Sigmoid colon (tissue), 7 donors: Measurements from ENCODE around the gene KRT23. TPM values are rescaled to one million over a fixed set of nuclear protein-coding genes. Genes with fewer than 3 reads are reported as not detected.

Experiments used
- DNase-seq: peaks from one replicate; pipeline ENCODE4 v3.0.0-alpha.2; 2019
- H3K27ac ChIP-seq, 4 donors: fragments of 200-600 bp; sonication (generic); one replicate each; pipeline ENCODE4 v1.5.1; 2016 to 2019; ENCODE audit warnings: mild to moderate bottlenecking in 1 of 4
- H3K27me3 ChIP-seq, 3 donors: fragments of 200-600 bp; sonication (generic); one replicate each; pipeline ENCODE4 v1.5.1; 2019; ENCODE audit warnings: mild to moderate bottlenecking in 1 of 3
- H3K36me3 ChIP-seq, 4 donors: fragments of 200-600 bp; sonication (generic); one replicate each; pipeline ENCODE4 v1.5.1; 2016 to 2019
- H3K4me1 ChIP-seq, 4 donors: fragments of 200-600 bp; sonication (generic); one replicate each; pipeline ENCODE4 v1.5.1; 2017 to 2019
- H3K4me3 ChIP-seq, 4 donors: fragments of 200-600 bp; sonication (generic); one replicate each; pipeline ENCODE4 v1.5.1; 2017 to 2019; ENCODE audit warnings: mild to moderate bottlenecking in 2 of 4, moderate library complexity in 1 of 4
- H3K9me3 ChIP-seq, 4 donors: fragments of 200-600 bp in 3 of 4; sonication (generic) in 3 of 4; one replicate each; pipeline versions ENCODE4 v1.5.1 to v1.6.1; 2013 to 2019
- EP300 ChIP-seq, 4 donors: sonication (generic); formaldehyde crosslinking; IDR thresholded peaks; one replicate each; pipeline ENCODE4 v1.6.1; 2017; ENCODE audit warnings: antibody characterized with exemption in 4 of 4
- POLR2A ChIP-seq, 2 donors: fragments of 450-650 bp; IDR thresholded peaks; one replicate each; pipeline ENCODE4 v1.6.1; 2016; ENCODE audit warnings: antibody characterized with exemption in 2 of 2, mild to moderate bottlenecking in 2 of 2, moderate library complexity in 2 of 2
- POLR2AphosphoS5 ChIP-seq, 4 donors: sonication (generic); formaldehyde crosslinking; IDR thresholded peaks; one replicate each; pipeline ENCODE4 v1.6.1; 2017; ENCODE audit warnings: antibody characterized with exemption in 4 of 4
- WGBS, 2 donors: extraction: QIAGEN DNeasy Blood & Tissue Kit; methylation state at CpG; one replicate each; pipeline ENCODE4 v1.1.7; 2013; 5-methylcytosine and 5-hydroxymethylcytosine counted together
- intact Hi-C: fragments of 100-400 bp; cut with DNase I; formaldehyde crosslinking; loops from one replicate; pipeline ENCODE4 v1.15.1; 2023
- polyA plus RNA-seq, 3 donors: library from polyadenylated mRNA; stranded (reverse); fragments of 200-250 nt; gene quantifications; one replicate each; pipeline ENCODE4 v1.2.3, GENCODE V29; 2013
- total RNA-seq, 4 donors: library from RNA; depleted of rRNA; stranded (reverse); fragments of >200 nt; gene quantifications; one replicate each; pipeline ENCODE4 v1.1.0, GENCODE V29; 2016
- TF ChIP-seq, protein P1 (sequence below), 4 experiments: fragments of 450-650 bp in 3 of 4; fragments of 200-600 bp in 1 of 4; IDR thresholded peaks; one replicate each; pipeline ENCODE4 v1.5.1; 2016 to 2019; ENCODE audit warnings: antibody characterized with exemption in 4 of 4, mild to moderate bottlenecking in 3 of 4, moderate library complexity in 2 of 4
- donor health status: healthy with polysubstance abuse.
- donor health status: Bipolar disorder and iron deficiency.
- donor health status: healthy.

KRT23 gene
- total and polyA plus RNA-seq, 7 donors: 0.27 to 3.7 (median 0.48) TPM; not detected in 3

DNA sequence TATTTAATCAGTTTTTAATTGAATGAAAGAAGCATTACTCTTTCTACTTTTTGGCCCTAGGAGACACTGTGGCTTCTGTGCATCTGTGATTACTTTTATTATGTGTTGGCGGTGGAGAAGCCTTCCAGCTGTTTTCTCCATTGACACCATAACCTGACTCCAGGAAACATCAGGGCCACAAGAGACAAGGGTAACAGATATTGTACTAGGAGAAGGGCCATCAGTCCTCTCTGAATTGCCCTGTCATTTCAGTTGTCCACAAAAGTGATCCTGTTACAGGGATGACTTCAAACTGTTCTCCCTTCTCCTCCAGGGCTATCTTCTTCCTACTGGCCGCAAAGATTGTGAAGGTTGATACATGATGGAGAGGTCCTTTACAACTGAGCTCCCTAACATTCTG, 14.7 kb upstream of the KRT23 start:
- Histone ChIP-seq H3K4me3 (no peak overlapping the region), H3K9me3 (no peaks in the 10 kb centered on the region), H3K27me3 (peaks cover 0 to 21% (median 6%) of the 10 kb centered on the region in 3 donors), H3K4me1 (no peaks in the 10 kb centered on the region), H3K36me3 (no peaks in the 10 kb centered on the region), H3K27ac (no peak overlapping the region)
- no peak for DNase-seq
- WGBS, 2 donors: 91 to 97% methylated on average over 2 of the region's 2 CpGs
- no peak for TF ChIP-seq POLR2AphosphoS5 (IDR thresholded peaks at IDR 0.05)
- TF ChIP-seq, protein P1, sequence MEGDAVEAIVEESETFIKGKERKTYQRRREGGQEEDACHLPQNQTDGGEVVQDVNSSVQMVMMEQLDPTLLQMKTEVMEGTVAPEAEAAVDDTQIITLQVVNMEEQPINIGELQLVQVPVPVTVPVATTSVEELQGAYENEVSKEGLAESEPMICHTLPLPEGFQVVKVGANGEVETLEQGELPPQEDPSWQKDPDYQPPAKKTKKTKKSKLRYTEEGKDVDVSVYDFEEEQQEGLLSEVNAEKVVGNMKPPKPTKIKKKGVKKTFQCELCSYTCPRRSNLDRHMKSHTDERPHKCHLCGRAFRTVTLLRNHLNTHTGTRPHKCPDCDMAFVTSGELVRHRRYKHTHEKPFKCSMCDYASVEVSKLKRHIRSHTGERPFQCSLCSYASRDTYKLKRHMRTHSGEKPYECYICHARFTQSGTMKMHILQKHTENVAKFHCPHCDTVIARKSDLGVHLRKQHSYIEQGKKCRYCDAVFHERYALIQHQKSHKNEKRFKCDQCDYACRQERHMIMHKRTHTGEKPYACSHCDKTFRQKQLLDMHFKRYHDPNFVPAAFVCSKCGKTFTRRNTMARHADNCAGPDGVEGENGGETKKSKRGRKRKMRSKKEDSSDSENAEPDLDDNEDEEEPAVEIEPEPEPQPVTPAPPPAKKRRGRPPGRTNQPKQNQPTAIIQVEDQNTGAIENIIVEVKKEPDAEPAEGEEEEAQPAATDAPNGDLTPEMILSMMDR (IDR thresholded peaks at IDR 0.05): no peak
- no peak for TF ChIP-seq POLR2A (IDR thresholded peaks at IDR 0.05)
- TF ChIP-seq EP300 (IDR thresholded peaks at IDR 0.05): no peak
- intact Hi-C loops: no loop called here

- WGBS, 2 donors: 96 to 97% methylated on average over 2 of the region's 2 CpGs
- TF ChIP-seq POLR2AphosphoS5 (IDR thresholded peaks at IDR 0.05) (no peak), POLR2A (IDR thresholded peaks at IDR 0.05) (no peak), EP300 (IDR thresholded peaks at IDR 0.05) (no peak)
- TF ChIP-seq, protein P1 (IDR thresholded peaks at IDR 0.05): no peak
- no peaks in the 10 kb centered on the region for H3K4me1 ChIP-seq
- no peak overlapping the region for H3K27ac ChIP-seq
- DNase-seq: no peak
- intact Hi-C loops: no loop called here
- peaks cover 0 to 21% (median 6%) of the 10 kb centered on the region in 3 donors for H3K27me3 ChIP-seq
- H3K4me3 ChIP-seq: no peak overlapping the region
- no peaks in the 10 kb centered on the region for H3K36me3 ChIP-seq
- H3K9me3 ChIP-seq: no peaks in the 10 kb centered on the region
Observed at GRCh38 chr17:40951011-40951622, 13.7 kb upstream of the KRT23 start.

GRCh38 chr17:40950176-40950575, 12.7 kb upstream of the KRT23 start:
- no peak overlapping the region for H3K4me3 ChIP-seq
- no peaks in the 10 kb centered on the region for H3K9me3 ChIP-seq
- intact Hi-C loops: no loop called here
- no peak for DNase-seq
- no peaks in the 10 kb centered on the region for H3K36me3 ChIP-seq
- peaks cover 0 to 21% (median 6%) of the 10 kb centered on the region in 3 donors for H3K27me3 ChIP-seq
- 67 to 83% methylated on average over 7 of the region's 7 CpGs for WGBS, 2 donors
- no peaks in the 10 kb centered on the region for H3K4me1 ChIP-seq
- TF ChIP-seq EP300 (IDR thresholded peaks at IDR 0.05) (no peak), POLR2AphosphoS5 (IDR thresholded peaks at IDR 0.05) (no peak), POLR2A (IDR thresholded peaks at IDR 0.05) (no peak)
- TF ChIP-seq, protein P1 (IDR thresholded peaks at IDR 0.05): no peak
- no peak overlapping the region for H3K27ac ChIP-seq

- H3K36me3 ChIP-seq: no peaks in the 10 kb centered on the region
- H3K9me3 ChIP-seq: no peaks in the 10 kb centered on the region
- H3K4me3 ChIP-seq: no peak overlapping the region
- H3K4me1 ChIP-seq: no peaks in the 10 kb centered on the region
- 10 to 31% methylated on average over 10 of the region's 10 CpGs for WGBS, 2 donors
- H3K27ac ChIP-seq: no peak overlapping the region
- intact Hi-C loops: no loop called here
- no peak for DNase-seq
- TF ChIP-seq POLR2A (IDR thresholded peaks at IDR 0.05) (no peak), EP300 (IDR thresholded peaks at IDR 0.05) (no peak), POLR2AphosphoS5 (IDR thresholded peaks at IDR 0.05) (no peak)
- TF ChIP-seq, protein P1 (IDR thresholded peaks at IDR 0.05): no peak
- H3K27me3 ChIP-seq: peaks cover 0 to 21% (median 6%) of the 10 kb centered on the region in 3 donors
Observed at GRCh38 chr17:40949418-40949817, 12.0 kb upstream of the KRT23 start.

DNA sequence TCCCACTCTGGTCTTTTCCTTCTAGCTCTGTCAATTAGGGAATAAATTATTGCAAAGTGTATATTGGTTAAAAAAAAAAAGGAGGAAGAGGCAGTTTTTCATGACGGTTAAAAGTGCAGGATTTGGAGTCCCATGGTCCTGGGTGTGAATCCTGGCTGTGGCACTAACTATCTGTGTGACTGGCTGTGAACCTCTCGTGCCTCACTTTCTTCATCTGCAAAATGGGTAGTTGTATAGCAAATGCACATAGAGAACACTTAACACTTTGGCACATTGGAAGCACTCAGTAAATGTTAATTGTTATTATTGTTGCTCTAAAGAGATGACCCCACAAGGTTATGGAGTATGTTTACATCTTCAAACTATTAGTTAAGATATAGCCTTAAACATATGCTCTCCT, 10.5 kb upstream of the KRT23 start:
- Histone ChIP-seq H3K27me3 (peaks cover 0 to 21% (median 6%) of the 10 kb centered on the region in 3 donors), H3K36me3 (no peaks in the 10 kb centered on the region), H3K4me3 (no peak overlapping the region), H3K9me3 (no peaks in the 10 kb centered on the region), H3K4me1 (no peaks in the 10 kb centered on the region), H3K27ac (no peak overlapping the region)
- intact Hi-C loops: no loop called here
- TF ChIP-seq EP300 (IDR thresholded peaks at IDR 0.05) (no peak), POLR2A (IDR thresholded peaks at IDR 0.05) (no peak)
- DNase-seq: no peak
- 74 to 84% methylated on average over 2 of the region's 2 CpGs for WGBS, 2 donors
